Choroid plexus epithelial cell (primary cell): ENCODE data around the gene ADSL.

ENCODE experiments used
- DNase-seq: peaks from one replicate; pipeline ENCODE4 v3.0.0-alpha.2; 2010; ENCODE audit warnings: low read depth
- H3K4me3 ChIP-seq: 2 replicates; pipeline ENCODE4 v1.5.1; 2011; ENCODE audit warnings: low read depth, mild to moderate bottlenecking, control low read depth, low read length, moderate library complexity
- CTCF ChIP-seq: conservative IDR thresholded peaks from 2 replicates; pipeline ENCODE4 v1.5.1; 2011; ENCODE audit warnings: low read depth, mild to moderate bottlenecking, control low read depth, inconsistent platforms, low read length, moderate library complexity

The ADSL gene

DNA sequence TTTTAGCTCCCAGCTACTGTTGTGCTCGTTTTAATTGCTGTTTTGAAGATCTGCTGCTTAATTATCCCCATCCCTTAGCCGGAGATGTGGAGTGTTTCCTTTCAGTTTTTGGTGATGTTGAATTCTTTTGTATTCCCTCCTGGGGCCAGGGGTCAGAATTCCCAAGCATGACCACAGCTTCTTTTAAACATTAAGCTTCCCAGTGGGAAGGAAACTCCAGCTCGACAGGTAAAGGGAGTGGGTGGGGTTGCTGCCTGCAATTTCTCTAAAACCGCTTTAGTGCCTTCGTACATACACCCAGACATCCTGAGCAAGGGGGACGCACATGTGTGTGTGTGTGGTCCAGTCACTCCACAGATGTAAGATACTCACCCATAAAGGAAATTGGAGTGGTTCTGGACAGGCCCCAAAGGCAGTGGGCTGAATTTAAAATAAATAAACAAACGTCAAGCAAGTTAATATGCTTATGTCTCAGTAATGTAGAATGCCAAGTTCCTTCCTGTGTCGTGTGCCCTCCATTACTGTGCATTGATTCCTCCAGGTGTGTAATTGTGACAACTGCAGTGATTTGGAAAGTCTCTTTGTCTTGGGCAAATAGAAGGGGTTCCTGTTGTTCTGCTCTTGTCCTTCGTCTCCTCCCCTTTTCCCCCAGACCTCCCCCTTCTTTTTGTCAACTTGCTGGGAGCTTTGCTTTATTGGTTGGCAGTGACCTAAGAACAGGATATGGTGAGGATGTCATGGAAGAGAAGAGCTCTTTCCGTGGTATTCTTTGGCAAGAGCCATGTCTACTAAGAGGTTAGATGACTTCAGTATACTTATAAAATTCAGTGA lies 19.2 kb upstream of the ADSL start:
- H3K4me3 ChIP-seq: no peak overlapping the region
- no peak for TF ChIP-seq CTCF
- peak; percentile 31 for DNase-seq

DNA sequence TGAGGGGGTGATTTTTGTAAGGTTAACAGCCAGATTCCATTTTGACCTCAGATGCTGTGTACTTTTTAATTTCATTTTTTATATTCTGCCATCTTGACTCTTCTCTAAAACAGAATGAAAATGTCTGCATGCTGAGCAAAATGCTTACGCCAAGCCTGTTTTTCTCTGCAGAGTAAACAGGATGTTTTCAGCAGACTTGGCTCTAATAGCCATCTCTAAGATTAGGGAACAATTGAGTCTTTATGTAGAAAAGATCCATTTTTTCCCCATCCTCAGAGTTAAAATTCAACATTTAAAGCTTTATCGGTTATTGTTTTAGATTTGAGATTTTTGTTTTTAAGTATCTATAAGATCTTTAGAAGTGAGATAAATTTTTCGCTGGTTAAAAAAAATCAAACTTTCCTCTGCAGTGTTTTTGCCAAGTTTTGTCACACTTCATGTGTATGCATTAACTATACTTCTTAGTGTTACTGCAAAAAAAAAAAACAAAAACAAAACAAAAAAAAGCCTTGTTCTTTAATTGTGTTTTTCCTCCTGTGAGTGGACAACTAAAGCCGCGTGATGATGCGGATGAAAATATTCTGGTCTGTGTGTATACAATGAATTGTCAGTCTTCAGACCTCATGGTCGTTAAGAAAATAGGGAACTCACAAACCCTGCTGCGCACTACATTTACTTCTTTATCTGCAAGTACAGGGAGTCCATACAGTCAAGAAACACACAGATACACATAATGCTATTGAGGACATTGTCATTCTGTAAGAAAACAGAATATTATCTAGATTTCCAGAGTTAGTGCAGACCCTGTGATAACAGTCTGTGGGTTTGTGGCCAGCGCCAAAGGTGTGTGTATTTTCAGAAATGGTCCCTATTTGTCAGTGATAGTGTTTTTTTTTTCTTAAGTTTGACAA lies 17.5 kb upstream of the ADSL start:
- H3K4me3 ChIP-seq: no peak overlapping the region
- DNase-seq: no peak
- no peak for TF ChIP-seq CTCF

GRCh38 chr22:40329466-40329865 lies 16.8 kb upstream of the ADSL start:
- no peak for DNase-seq
- TF ChIP-seq CTCF: no peak

GRCh38 chr22:40330086-40330485 lies 16.2 kb upstream of the ADSL start:
- H3K4me3 ChIP-seq: no peak overlapping the region
- TF ChIP-seq CTCF: no peak
- DNase-seq: no peak

More at GRCh38 chr22:40329466-40329865, 16.8 kb upstream of the ADSL start:
- H3K4me3 ChIP-seq: no peak overlapping the region

- DNase-seq: no peak
- no peak for TF ChIP-seq CTCF
- H3K4me3 ChIP-seq: no peak overlapping the region
Measured at GRCh38 chr22:40330615-40331014, 15.7 kb upstream of the ADSL start.

GRCh38 chr22:40331706-40332105 lies 14.6 kb upstream of the ADSL start:
- H3K4me3 ChIP-seq: no peak overlapping the region
- no peak for TF ChIP-seq CTCF
- no peak for DNase-seq
